AG04449 (cell line): ENCODE results near the gene SNAI1.
"Not testable (repeated sequence)": the region's sequence is repeated elsewhere in the genome, so short reads cannot be mapped to it uniquely, and the experiment has no call there.

Experiments used
- CTCF ChIA-PET: fragments of 350-600 bp; formaldehyde crosslinking; extraction: SDS; loops from one replicate; lab custom pipeline; 2021; ENCODE audit warnings: antibody characterized with exemption; lab: Yijun Ruan, JAX
- POLR2A ChIA-PET: fragments of 400-600, 350-600 bp; formaldehyde crosslinking; extraction: SDS; loops from one replicate; lab custom pipeline; 2020; ENCODE audit warnings: antibody characterized with exemption, inconsistent platforms; lab: Yijun Ruan, JAX
- DNase-seq: peaks from one replicate; pipeline ENCODE4 v3.0.0-alpha.2; 2010; ENCODE audit warnings: low read depth, low spot score
- H3K4me3 ChIP-seq: 2 replicates; pipeline ENCODE4 v1.5.1; 2011; ENCODE audit warnings: low read depth, mild to moderate bottlenecking, control low read depth, low read length
- TF ChIP-seq, protein P1 (sequence below): IDR thresholded peaks from one replicate; pipeline ENCODE4 v1.5.1; 2011; ENCODE audit warnings: mild to moderate bottlenecking, moderate library complexity, low read length, control low read depth, inconsistent platforms; ENCODE audit not compliant: insufficient read depth; ENCODE audit errors: missing control alignments

SNAI1 gene

DNA sequence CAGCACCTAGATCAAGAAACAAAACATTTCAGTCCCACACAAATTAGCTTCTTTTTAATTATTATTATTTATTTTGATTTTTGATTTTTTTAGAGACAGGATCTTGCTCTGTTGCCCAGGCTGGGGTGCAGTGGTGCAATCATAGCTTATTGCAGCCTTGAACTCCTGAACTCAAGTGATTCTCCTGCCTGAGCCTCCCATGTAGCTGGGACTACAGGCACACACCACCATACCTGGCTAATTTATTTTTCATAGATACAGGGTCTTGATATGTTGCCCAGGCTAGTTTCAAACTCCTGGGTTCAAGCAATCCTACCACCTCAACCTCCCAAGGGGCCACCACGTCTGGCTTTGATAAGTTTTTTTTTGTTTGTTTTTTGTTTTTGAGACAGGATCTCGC, 24.6 kb downstream of the SNAI1 start:
- TF ChIP-seq, protein P1, sequence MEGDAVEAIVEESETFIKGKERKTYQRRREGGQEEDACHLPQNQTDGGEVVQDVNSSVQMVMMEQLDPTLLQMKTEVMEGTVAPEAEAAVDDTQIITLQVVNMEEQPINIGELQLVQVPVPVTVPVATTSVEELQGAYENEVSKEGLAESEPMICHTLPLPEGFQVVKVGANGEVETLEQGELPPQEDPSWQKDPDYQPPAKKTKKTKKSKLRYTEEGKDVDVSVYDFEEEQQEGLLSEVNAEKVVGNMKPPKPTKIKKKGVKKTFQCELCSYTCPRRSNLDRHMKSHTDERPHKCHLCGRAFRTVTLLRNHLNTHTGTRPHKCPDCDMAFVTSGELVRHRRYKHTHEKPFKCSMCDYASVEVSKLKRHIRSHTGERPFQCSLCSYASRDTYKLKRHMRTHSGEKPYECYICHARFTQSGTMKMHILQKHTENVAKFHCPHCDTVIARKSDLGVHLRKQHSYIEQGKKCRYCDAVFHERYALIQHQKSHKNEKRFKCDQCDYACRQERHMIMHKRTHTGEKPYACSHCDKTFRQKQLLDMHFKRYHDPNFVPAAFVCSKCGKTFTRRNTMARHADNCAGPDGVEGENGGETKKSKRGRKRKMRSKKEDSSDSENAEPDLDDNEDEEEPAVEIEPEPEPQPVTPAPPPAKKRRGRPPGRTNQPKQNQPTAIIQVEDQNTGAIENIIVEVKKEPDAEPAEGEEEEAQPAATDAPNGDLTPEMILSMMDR: no peak
- POLR2A ChIA-PET: no interaction called here
- CTCF ChIA-PET: interaction anchor here (1.1 to 1.3 kb wide), 2 partner anchors 64 to 78 kb away, joined by 3 to 7 read pairs; no protein-coding TSS in a partner anchor

GRCh38 chr20:50008007-50008406, 25.2 kb downstream of the SNAI1 start:
- DNase-seq: no peak
- no peak overlapping the region for H3K4me3 ChIP-seq
- CTCF ChIA-PET: interaction anchor here (1.7 kb wide), 1 partner anchor 46 kb away, joined by 3 read pairs; no protein-coding TSS in a partner anchor
- TF ChIP-seq, protein P1: no peak
- POLR2A ChIA-PET: no interaction called here

More for the DNA sequence above, 24.6 kb downstream of the SNAI1 start:
- H3K4me3 ChIP-seq: no peak overlapping the region
- DNase-seq: no peak

DNA sequence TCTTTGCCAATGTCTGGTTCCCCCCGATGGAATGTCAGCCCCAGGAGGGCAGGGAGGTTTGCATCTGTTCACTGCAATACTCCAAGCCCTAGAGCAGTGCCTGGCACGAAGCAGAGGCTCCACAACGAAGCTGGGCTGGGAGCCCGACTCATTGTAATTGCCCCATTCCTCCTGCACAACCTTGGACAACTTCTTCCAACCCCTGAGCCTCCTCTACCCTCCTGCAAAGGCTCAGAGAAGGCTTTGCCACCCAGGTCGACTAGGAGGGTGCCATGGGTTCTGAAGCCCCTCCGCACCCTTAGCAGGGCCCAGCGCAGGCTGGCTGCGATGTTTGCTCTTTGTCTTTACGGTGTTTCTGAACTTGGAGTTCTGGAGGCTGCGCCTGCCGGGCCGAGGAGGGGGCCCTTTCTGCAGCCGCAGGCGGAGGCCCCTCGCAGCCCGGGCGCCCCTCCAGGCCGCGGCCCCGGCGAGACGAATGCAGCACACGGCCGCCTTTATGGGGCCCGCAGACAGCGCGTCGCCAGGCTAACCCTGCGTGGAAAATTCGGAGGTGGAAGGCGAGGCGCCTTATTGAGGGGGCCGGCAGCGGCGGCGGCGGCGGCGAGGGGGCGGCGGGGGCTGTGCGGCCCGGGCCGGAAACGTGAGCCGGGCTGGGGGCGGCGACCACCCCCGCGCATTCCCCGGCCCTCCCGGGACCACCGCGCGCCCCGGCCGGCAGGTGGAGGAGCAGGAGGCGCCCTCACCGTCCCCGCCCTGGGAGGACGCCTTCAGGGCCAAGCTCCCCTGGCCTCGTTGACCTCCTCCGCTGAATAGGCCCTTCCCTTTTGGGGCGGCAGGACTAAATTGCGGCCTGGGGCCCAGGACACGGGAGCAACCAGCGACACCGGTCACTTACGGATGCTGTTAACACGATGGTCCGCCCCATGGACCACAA, 27.0 kb downstream of the SNAI1 start:
- no peak overlapping the region for H3K4me3 ChIP-seq
- TF ChIP-seq, protein P1: no peak
- ChIA-PET POLR2A (no interaction called here), CTCF (interaction anchor here (1.7 kb wide), 1 partner anchor 44 kb away, joined by 3 read pairs; no protein-coding TSS in a partner anchor)
- DNase-seq: no peak

DNA sequence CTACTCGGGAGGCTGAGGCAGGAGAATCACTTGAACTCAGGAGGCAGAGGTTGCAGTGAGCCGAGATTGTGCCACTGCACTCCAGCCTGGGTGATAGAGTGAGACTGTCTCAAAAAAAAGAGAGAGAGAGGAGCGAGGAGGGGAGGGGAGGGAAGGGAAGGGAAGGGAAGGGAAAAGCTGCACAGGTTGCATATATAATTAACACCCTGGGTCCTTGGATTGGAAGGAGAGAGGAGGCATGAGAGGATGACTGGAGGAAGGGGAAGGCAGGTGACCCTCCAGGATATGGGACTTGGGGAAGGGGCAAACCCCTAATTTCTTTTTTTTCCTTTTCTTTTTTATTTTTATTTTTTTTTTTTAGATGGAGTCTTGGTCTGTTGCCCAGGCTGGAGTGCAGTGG, 28.8 kb downstream of the SNAI1 start:
- DNase-seq, H3K4me3 ChIP-seq, POLR2A ChIA-PET: not testable (repeated sequence)
- CTCF ChIA-PET: interaction anchor here (0.9 to 1.1 kb wide), 2 partner anchors 10 to 25 kb away, joined by 3 read pairs; no protein-coding TSS in a partner anchor

DNA sequence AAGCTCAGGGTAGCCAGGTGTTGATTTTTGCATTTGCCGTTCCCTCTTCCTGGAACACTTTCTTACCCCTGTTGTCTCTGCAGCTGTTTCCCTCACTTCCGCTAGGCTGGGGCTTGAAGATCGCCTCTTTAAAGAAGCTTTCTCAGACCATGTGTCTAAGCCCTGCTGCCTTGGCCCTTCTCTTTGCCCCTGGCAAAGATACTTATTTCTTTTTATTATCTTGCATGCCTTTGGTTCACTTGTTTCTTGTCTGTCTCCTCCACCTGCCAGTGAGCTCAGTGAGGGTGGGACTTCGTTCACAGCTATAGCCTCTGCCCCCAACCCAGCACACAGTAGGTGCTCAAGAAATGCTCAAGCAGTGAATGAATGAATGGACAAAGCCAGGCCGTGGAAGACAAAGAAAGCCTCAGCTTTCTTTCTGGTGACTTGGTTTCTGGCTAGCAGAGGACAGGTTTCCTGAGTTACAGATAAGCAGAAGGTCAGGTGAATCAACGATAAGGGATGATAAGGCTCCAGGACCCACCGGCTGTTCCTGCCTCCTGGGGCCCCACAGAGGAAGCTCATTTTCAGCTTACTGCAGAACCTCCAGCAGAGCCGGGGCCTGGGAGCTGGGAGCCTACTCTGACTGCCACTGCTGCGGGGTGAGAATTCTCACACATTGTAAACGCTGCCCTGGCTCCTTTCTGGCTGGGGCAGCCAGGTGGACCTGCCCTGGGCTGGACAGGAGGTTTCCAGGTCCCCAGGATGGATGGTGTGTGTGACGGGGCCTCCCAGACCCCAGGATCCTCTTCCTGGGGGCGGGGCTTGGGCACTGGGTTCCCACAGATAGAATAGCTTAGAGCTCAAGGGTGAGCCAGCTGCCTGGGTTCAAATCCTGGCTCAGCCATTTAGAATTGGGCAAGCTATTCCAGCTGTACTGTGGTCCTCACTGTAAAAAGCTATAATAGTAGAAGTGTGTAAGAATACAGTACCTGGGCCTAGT, 29.8 kb downstream of the SNAI1 start:
- H3K4me3 ChIP-seq: no peak overlapping the region
- POLR2A ChIA-PET: interaction anchor here (0.5 kb wide), 1 partner anchor 983 kb away, joined by 3 read pairs; no protein-coding TSS in a partner anchor
- TF ChIP-seq, protein P1: no peak
- DNase-seq: no peak
- CTCF ChIA-PET: interaction anchor here (1.1 to 2.2 kb wide), 3 partner anchors 11 to 34 kb away, joined by 3 to 5 read pairs (median 5); no protein-coding TSS in a partner anchor

GRCh38 chr20:50013976-50014375, 31.2 kb downstream of the SNAI1 start:
- ChIA-PET POLR2A (interaction anchor here (0.6 kb wide), 1 partner anchor 732 kb away, joined by 3 read pairs; no protein-coding TSS in a partner anchor), CTCF (interaction anchor here (1.7 to 2.2 kb wide), 2 partner anchors 36 to 57 kb away, joined by 5 to 6 read pairs; no protein-coding TSS in a partner anchor)
- TF ChIP-seq, protein P1: no peak
- DNase-seq: no peak
- no peak overlapping the region for H3K4me3 ChIP-seq
